Skeletal muscle satellite cell (primary cell): ENCODE results near the gene GABRD.

Source experiments
- H3K27me3 ChIP-seq: 2 replicates; pipeline ENCODE4 v1.7.0; 2013; ENCODE audit warnings: low read length; ENCODE audit not compliant: control insufficient read depth, insufficient read depth
- H3K36me3 ChIP-seq: 2 replicates; pipeline ENCODE4 v1.7.0; 2013; ENCODE audit warnings: mild to moderate bottlenecking, control low read depth, low read length; ENCODE audit not compliant: insufficient read depth
- H3K4me1 ChIP-seq: 2 replicates; pipeline ENCODE4 v1.7.0; 2013; ENCODE audit warnings: low read length; ENCODE audit not compliant: control insufficient read depth, insufficient read depth
- H3K4me2 ChIP-seq: 2 replicates; pipeline ENCODE4 v1.7.0; 2013; ENCODE audit warnings: mild to moderate bottlenecking, low read length
- H3K4me3 ChIP-seq: 2 replicates; pipeline ENCODE4 v1.7.0; 2013; ENCODE audit warnings: low read length
- H3K9ac ChIP-seq: 2 replicates; pipeline ENCODE4 v1.7.0; 2013; ENCODE audit warnings: mild to moderate bottlenecking, low read depth, low read length, moderate library complexity
- H3K9me3 ChIP-seq: replicated peaks from 2 replicates; pipeline ENCODE4 v1.7.0; 2013; ENCODE audit warnings: mild to moderate bottlenecking, control low read depth, low read length

The GABRD gene

DNA sequence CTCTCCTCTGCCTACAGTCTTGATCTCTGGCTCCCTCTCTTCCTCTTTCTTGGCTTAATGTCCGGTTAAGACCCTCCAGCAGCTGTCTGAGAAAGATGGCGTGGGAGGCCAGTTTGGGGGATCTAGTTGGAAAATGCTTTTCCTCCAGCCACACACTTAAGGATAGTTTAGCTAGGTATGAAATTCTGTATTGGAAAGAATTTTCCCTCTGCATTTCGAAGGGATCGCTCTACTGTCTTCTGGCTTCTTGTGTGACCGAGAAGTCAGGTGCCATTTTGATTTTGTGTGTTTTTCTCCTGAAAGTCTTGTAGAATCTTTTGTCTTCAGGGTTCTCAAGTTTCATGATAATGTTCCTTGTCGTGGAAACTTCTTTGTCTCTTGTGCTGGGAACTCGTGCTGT is 59.0 kb downstream of the GABRD start:
- H3K36me3 ChIP-seq, result no peaks in the 10 kb centered on the region
- no peak overlapping the region for H3K9ac ChIP-seq
- H3K27me3 ChIP-seq, result peaks cover 30% of the 10 kb centered on the region
- peaks cover 19% of the 10 kb centered on the region for H3K9me3 ChIP-seq
- H3K4me2 ChIP-seq, result no peak overlapping the region
- no peak overlapping the region for H3K4me3 ChIP-seq
- no peaks in the 10 kb centered on the region for H3K4me1 ChIP-seq

DNA sequence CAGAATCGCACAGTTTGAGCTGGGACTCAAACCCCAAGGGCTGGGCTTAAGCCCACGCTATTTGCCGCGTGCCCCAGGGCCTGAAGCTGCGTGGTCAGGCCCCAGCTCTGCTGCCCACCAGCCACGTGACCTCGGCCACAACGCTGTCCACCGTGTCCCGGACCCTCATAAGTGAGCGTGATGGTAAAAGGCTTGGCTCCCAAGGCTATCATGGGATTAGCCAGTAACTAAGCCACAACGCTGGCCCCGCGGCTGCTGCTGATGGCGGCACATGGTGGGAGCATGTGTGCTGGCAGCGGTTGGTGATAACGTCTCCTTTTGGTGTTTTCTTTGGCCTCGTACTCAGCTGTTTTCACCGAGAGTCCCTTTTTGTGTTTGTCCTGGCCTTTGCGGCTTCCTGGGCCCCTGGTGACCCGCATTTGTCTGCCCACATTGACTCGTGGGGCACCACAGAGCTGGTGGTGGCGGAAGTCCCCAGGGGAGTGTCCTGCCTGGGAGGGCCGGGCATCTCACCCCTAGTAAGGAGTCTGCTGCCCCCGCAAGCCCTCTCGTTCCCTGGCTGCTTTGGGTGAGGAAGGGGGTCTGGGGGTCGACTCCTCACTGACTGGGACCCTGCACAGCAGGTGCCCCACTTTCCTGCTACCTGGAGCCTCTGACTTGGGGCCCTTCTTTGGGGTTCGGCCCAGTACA is 60.4 kb downstream of the GABRD start:
- Histone ChIP-seq H3K9ac (no peak overlapping the region), H3K27me3 (peaks cover 17% of the 10 kb centered on the region), H3K4me3 (no peak overlapping the region), H3K4me1 (no peaks in the 10 kb centered on the region), H3K36me3 (no peaks in the 10 kb centered on the region), H3K4me2 (no peak overlapping the region), H3K9me3 (peaks cover 19% of the 10 kb centered on the region)

DNA sequence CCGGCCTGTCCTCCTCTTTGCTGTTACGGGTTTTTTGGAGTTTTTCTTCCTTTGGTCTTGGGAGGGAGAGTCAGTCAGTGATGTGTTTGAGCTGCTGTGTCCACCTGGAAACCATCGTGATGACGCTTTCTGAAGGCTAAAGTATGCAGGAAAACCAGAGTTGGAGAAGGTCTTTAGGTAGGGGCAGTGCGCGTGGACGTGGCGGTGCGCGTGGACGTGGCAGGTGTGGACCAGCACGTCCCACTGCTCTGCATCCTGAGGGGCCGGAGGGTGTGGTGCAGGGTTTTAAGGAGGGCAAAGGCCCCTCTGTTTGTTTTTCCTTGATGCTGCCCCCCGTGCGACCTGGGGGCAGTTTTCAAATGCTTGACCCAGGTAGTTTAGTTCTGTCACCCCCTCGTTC is 61.0 kb downstream of the GABRD start:
- Histone ChIP-seq H3K36me3 (no peaks in the 10 kb centered on the region), H3K27me3 (peaks cover 14% of the 10 kb centered on the region), H3K9me3 (peaks cover 19% of the 10 kb centered on the region), H3K4me1 (no peaks in the 10 kb centered on the region), H3K9ac (no peak overlapping the region), H3K4me2 (no peak overlapping the region), H3K4me3 (no peak overlapping the region)
